SK-N-SH (cell line): Measurements from ENCODE around the gene SLC6A16. TPM values are rescaled to one million over a fixed set of nuclear protein-coding genes. Genes with fewer than 3 reads are reported as not detected.

Experiments used
- CTCF ChIA-PET: fragments of 300-600, 350-600 bp; formaldehyde crosslinking; extraction: SDS; loops from one replicate; lab custom pipeline; 2021; lab: Yijun Ruan, JAX
- POLR2A ChIA-PET: fragments of 350-600 bp; sonication (Branson Sonifier 250); formaldehyde crosslinking; extraction: SDS; loops from one replicate; lab custom pipeline; 2020; ENCODE audit warnings: antibody characterized with exemption, inconsistent platforms; lab: Yijun Ruan, JAX
- DNase-seq: peaks from one replicate; pipeline ENCODE4 v3.0.0; 2012
- H2AFZ ChIP-seq: fragments of 200-600 bp; sonication (generic); 2 replicates; pipeline ENCODE4 v1.8.1; 2016; ENCODE audit warnings: antibody characterized with exemption, mild to moderate bottlenecking, low read depth
- H3F3A ChIP-seq: fragments of 200-600 bp; sonication (generic); replicated peaks from 2 replicates; pipeline ENCODE3; 2016; ENCODE audit warnings: antibody characterized with exemption, mild to moderate bottlenecking; ENCODE audit not compliant: insufficient read depth
- H3K27ac ChIP-seq, 2 experiments: fragments of 200-500 bp in 1 of 2; fragments of 200-600 bp in 1 of 2; sonication (Bioruptor generic) in 1 of 2; sonication (generic), shearing (Covaris generic) in 1 of 2; 2 replicates each; pipeline versions ENCODE4 v1.5.1 to v1.6.1; 2014 to 2016; ENCODE audit warnings: low read depth in 2 of 2, inconsistent platforms in 1 of 2, low read length in 1 of 2, mild to moderate bottlenecking in 1 of 2, mixed read lengths in 1 of 2
- H3K27me3 ChIP-seq: fragments of 200-600 bp; sonication (generic), shearing (Covaris generic); 2 replicates; pipeline ENCODE4 v1.6.1; 2016; ENCODE audit warnings: mixed run types; ENCODE audit not compliant: insufficient read depth
- H3K36me3 ChIP-seq, 2 experiments: fragments of 200-500 bp in 1 of 2; fragments of 200-600 bp in 1 of 2; sonication (Bioruptor generic) in 1 of 2; sonication (generic) in 1 of 2; replicated peaks in 1 of 2; 2 replicates each; pipeline versions ENCODE3 to v1.5.1; 2014 to 2016; ENCODE audit warnings: low read length in 1 of 2, mild to moderate bottlenecking in 1 of 2; ENCODE audit not compliant: insufficient read depth in 2 of 2, control insufficient read depth in 1 of 2
- H3K4me1 ChIP-seq, 2 experiments: fragments of 200-500 bp in 1 of 2; fragments of 200-600 bp in 1 of 2; sonication (Bioruptor generic) in 1 of 2; sonication (generic), shearing (Covaris generic) in 1 of 2; 2 replicates each; pipeline versions ENCODE4 v1.5.1 to v1.6.1; 2014 to 2016; ENCODE audit warnings: low read depth in 1 of 2, low read length in 1 of 2, mixed run types in 1 of 2; ENCODE audit not compliant: insufficient read depth in 2 of 2, control insufficient read depth in 1 of 2
- H3K4me2 ChIP-seq: fragments of 200-600 bp; sonication (generic), shearing (Covaris generic); 2 replicates; pipeline ENCODE4 v1.6.1; 2017; ENCODE audit warnings: mixed run types
- H3K4me3 ChIP-seq, 2 experiments: fragments of 200-500 bp in 1 of 2; fragments of 200-600 bp in 1 of 2; sonication (Bioruptor generic) in 1 of 2; sonication (generic), shearing (Covaris generic) in 1 of 2; 2 replicates each; pipeline versions ENCODE4 v1.5.1 to v1.8.1; 2014 to 2016; ENCODE audit warnings: low read depth in 2 of 2, inconsistent platforms in 1 of 2, low read length in 1 of 2, mild to moderate bottlenecking in 1 of 2, mixed read lengths in 1 of 2, moderate library complexity in 1 of 2
- H3K79me2 ChIP-seq: fragments of 200-600 bp; sonication (generic); 2 replicates; pipeline ENCODE4 v1.8.1; 2017; ENCODE audit warnings: mild to moderate bottlenecking; ENCODE audit not compliant: insufficient read depth
- H3K9ac ChIP-seq: fragments of 200-600 bp; sonication (generic); 2 replicates; pipeline ENCODE4 v1.6.1; 2017; ENCODE audit warnings: mixed run types
- H3K9me2 ChIP-seq: fragments of 200-600 bp; sonication (generic); 2 replicates; pipeline ENCODE4 v1.6.1; 2017; ENCODE audit warnings: mixed run types
- H3K9me3 ChIP-seq: fragments of 200-600 bp; sonication (generic); 2 replicates; pipeline ENCODE4 v1.6.1; 2017; ENCODE audit warnings: mixed run types, mild to moderate bottlenecking, moderate library complexity
- H4K20me1 ChIP-seq: fragments of 200-600 bp; sonication (generic); 2 replicates; pipeline ENCODE4 v1.6.1; 2017; ENCODE audit warnings: mild to moderate bottlenecking, mixed run types; ENCODE audit not compliant: insufficient read depth
- CHD2 ChIP-seq: fragments of 150-350 bp; IDR thresholded peaks from 2 replicates; pipeline ENCODE4 v1.6.1; 2018; ENCODE audit warnings: low read length; ENCODE audit not compliant: partially characterized antibody
- EP300 ChIP-seq, 2 experiments: IDR thresholded peaks; 2 replicates each; pipeline versions ENCODE4 v1.4.0 to v1.6.1; 2012; ENCODE audit warnings: borderline replicate concordance in 1 of 2, low read depth in 1 of 2, low read length in 1 of 2
- EZH2phosphoT487 ChIP-seq: fragments of 200-600 bp; sonication (generic); IDR thresholded peaks from 2 replicates; pipeline ENCODE4 v1.6.1; 2017; ENCODE audit warnings: low read depth, mixed run types, mild to moderate bottlenecking, antibody characterized with exemption, moderate library complexity, borderline replicate concordance
- FOXM1 ChIP-seq: IDR thresholded peaks from 2 replicates; pipeline ENCODE4 v1.4.0; 2012; ENCODE audit warnings: low read depth, mild to moderate bottlenecking
- GABPA ChIP-seq: IDR thresholded peaks from 2 replicates; pipeline ENCODE4 v1.4.0; 2012; ENCODE audit warnings: low read depth, mild to moderate bottlenecking
- GATA2 ChIP-seq: sonication (generic); formaldehyde crosslinking; IDR thresholded peaks from 2 replicates; pipeline ENCODE4 v1.5.0; 2020; ENCODE audit warnings: mild to moderate bottlenecking, missing genetic modification reagents
- JUND ChIP-seq: IDR thresholded peaks from 2 replicates; pipeline ENCODE4 v1.4.0; 2012
- MEF2A ChIP-seq: IDR thresholded peaks from 2 replicates; pipeline ENCODE4 v1.4.0; 2012; ENCODE audit warnings: low read depth, borderline replicate concordance
- NRF1 ChIP-seq: IDR thresholded peaks from 2 replicates; pipeline ENCODE4 v1.6.1; 2012; ENCODE audit warnings: low read depth, mild to moderate bottlenecking, low read length
- RAD21 ChIP-seq: IDR thresholded peaks from 2 replicates; pipeline ENCODE4 v1.6.1; 2012; ENCODE audit warnings: mild to moderate bottlenecking, low read length
- REST ChIP-seq: IDR thresholded peaks from 2 replicates; pipeline ENCODE4 v1.6.1; 2012; ENCODE audit warnings: mild to moderate bottlenecking, low read depth, low read length, moderate library complexity
- RFX5 ChIP-seq: IDR thresholded peaks from 2 replicates; pipeline ENCODE4 v1.6.1; 2012; ENCODE audit warnings: mild to moderate bottlenecking, improper control_type of control experiment, low read length
- RXRA ChIP-seq: IDR thresholded peaks from 2 replicates; pipeline ENCODE4 v1.4.0; 2012; ENCODE audit warnings: low read depth, mild to moderate bottlenecking, borderline replicate concordance
- SIN3A ChIP-seq: IDR thresholded peaks from 2 replicates; pipeline ENCODE4 v1.6.1; 2012; ENCODE audit warnings: low read depth, mild to moderate bottlenecking, low read length, moderate library complexity, borderline replicate concordance
- SMC3 ChIP-seq: IDR thresholded peaks from 2 replicates; pipeline ENCODE4 v1.6.1; 2012; ENCODE audit warnings: low read depth, low read length, improper control_type of control experiment
- TAF1 ChIP-seq: IDR thresholded peaks from 2 replicates; pipeline ENCODE4 v1.6.1; 2012; ENCODE audit warnings: low read depth, mild to moderate bottlenecking, low read length, moderate library complexity, borderline replicate concordance
- TCF12 ChIP-seq: IDR thresholded peaks from 2 replicates; pipeline ENCODE4 v1.4.0; 2012
- USF1 ChIP-seq: IDR thresholded peaks from 2 replicates; pipeline ENCODE4 v1.4.0; 2012; ENCODE audit warnings: low read depth, borderline replicate concordance
- ZBTB33 ChIP-seq: IDR thresholded peaks from 2 replicates; pipeline ENCODE4 v1.4.0; 2012; ENCODE audit warnings: low read depth, borderline replicate concordance
- WGBS: methylation state at CpG from one replicate; pipeline ENCODE4 v1.1.6; 2017; ENCODE audit warnings: low lambda C conversion rate; 5-methylcytosine and 5-hydroxymethylcytosine counted together
- polyA plus RNA-seq, 3 experiments: library from polyadenylated mRNA; depleted of rRNA; stranded (reverse); fragments of >200 nt; gene quantifications; 2 replicates each; pipeline ENCODE4 v1.2.3, GENCODE V29; 2012
- TF ChIP-seq, protein P1 (sequence below): fragments of 150-350 bp; IDR thresholded peaks from 2 replicates; pipeline ENCODE4 v1.6.1; 2017; ENCODE audit warnings: antibody characterized with exemption, low read length, low read depth, borderline replicate concordance

The SLC6A16 gene
- polyA plus RNA-seq, 1 of the 3 experiments (the other 2 are of a cell fraction), result 0.33 TPM

DNA sequence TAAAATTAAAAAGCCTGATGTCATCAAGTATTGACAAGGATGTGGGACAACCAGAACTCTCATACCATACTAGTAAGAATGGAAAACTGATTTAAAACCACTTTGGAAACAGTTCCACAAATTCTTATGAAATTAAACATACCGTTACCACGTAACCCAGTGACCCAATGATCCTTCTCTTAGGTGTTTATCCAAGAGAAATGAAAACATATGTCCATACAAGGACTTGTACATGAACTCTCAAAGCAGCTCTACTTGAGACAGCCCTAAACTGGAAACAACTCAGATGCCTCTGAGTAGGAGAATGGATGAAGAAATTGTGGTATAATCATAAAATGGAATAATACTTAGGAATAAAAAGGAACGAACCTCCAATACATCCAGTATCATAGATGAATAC, 27.6 kb downstream of the SLC6A16 start:
- H3K4me2 ChIP-seq, result no peak overlapping the region
- no peak overlapping the region for H3K4me3 ChIP-seq
- H3K27me3 ChIP-seq, result peaks cover 6% of the 10 kb centered on the region; the same call in 1 of the 2 replicates
- H3K27ac ChIP-seq, result no peak overlapping the region
- no peaks in the 10 kb centered on the region for H3K36me3 ChIP-seq
- H2AFZ ChIP-seq, result no peak overlapping the region
- no peaks in the 10 kb centered on the region for H4K20me1 ChIP-seq
- ChIA-PET CTCF (no interaction called here), POLR2A (no interaction called here)
- H3F3A ChIP-seq, result peaks cover 8% of the 10 kb centered on the region
- no peaks in the 10 kb centered on the region for H3K9me2 ChIP-seq
- TF ChIP-seq JUND (no peak), SMC3 (no peak), RFX5 (no peak), CHD2 (no peak), REST (no peak), NRF1 (no peak), SIN3A (no peak), GATA2 (CRISPR knock-in tag) (no peak), GABPA (no peak), RAD21 (no peak), ZBTB33 (no peak), TAF1 (no peak), EZH2phosphoT487 (no peak), FOXM1 (no peak), EP300 (IDR thresholded peaks at IDR 0.05; ENCODE audit: borderline replicate concordance in 1 of 2, low read depth in 1 of 2, low read length in 1 of 2) (no peak), TCF12 (no peak), USF1 (no peak), RXRA (no peak), MEF2A (no peak)
- TF ChIP-seq, protein P1, sequence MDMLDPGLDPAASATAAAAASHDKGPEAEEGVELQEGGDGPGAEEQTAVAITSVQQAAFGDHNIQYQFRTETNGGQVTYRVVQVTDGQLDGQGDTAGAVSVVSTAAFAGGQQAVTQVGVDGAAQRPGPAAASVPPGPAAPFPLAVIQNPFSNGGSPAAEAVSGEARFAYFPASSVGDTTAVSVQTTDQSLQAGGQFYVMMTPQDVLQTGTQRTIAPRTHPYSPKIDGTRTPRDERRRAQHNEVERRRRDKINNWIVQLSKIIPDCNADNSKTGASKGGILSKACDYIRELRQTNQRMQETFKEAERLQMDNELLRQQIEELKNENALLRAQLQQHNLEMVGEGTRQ, result no peak
- no peaks in the 10 kb centered on the region for H3K4me1 ChIP-seq
- H3K9me3 ChIP-seq, result no peaks in the 10 kb centered on the region
- no peak overlapping the region for H3K9ac ChIP-seq
- no peak for DNase-seq
- H3K79me2 ChIP-seq, result no peaks in the 10 kb centered on the region
- WGBS, result 11% methylated on average over 3 of the region's 3 CpGs
